Posterior vena cava (tissue), 2 donors: ENCODE measurements around the gene EYA4. TPM values are rescaled to one million over a fixed set of nuclear protein-coding genes. Genes with fewer than 3 reads are reported as not detected.

Experiments used
- DNase-seq: peaks from one replicate; pipeline ENCODE4 v3.0.0-alpha.2; 2020; ENCODE audit warnings: low spot score
- intact Hi-C, 2 donors: fragments of 100-400 bp; cut with DNase I; formaldehyde crosslinking; loops; one replicate each; pipeline versions ENCODE4 v1.14.1 to v1.14.2; 2022 to 2023
- total RNA-seq, 2 donors: library from RNA; stranded (reverse); fragmentation: NEBNext Ultra II Directional; extraction: Animal tissue kit (Norgen Biotek cat#: 25700); gene quantifications; one replicate each; pipeline ENCODE4 v1.2.1, GENCODE V29; 2021
- donor health status: DM: yes; HTN: yes; CAD: no.
- donor health status: DM: yes; HTN: yes; CAD: no.

The EYA4 gene
- total RNA-seq, 2 donors from 2014 or later, result 0.95 to 2.6 TPM

- intact Hi-C loops, result loop anchor here in 1 of 2 donors (1.0 kb wide), 1 partner anchor 32 kb away; no protein-coding TSS in a partner anchor
- DNase-seq, result no peak
These were observed 559 bp upstream of the EYA4 start for GRCh38 chr6:133240511-133241085.

- intact Hi-C loops, result no loop called here
- DNase-seq, result no peak
These were observed 912 bp downstream of the EYA4 start for GRCh38 chr6:133241901-133242636.

GRCh38 chr6:133242637-133243585, 1.8 kb downstream of the EYA4 start:
- intact Hi-C loops, result no loop called here
- DNase-seq, result no peak

- intact Hi-C loops, result no loop called here
- DNase-seq, result no peak
These were observed 2.7 kb downstream of the EYA4 start for GRCh38 chr6:133243723-133244305.

GRCh38 chr6:133244519-133244918, 3.4 kb downstream of the EYA4 start:
- DNase-seq, result no peak

GRCh38 chr6:133245007-133245406, 3.9 kb downstream of the EYA4 start:
- no peak for DNase-seq
- intact Hi-C loops, result no loop called here

More at GRCh38 chr6:133244519-133244918, 3.4 kb downstream of the EYA4 start:
- intact Hi-C loops, result no loop called here

GRCh38 chr6:133245422-133245903, 4.3 kb downstream of the EYA4 start:
- intact Hi-C loops, result no loop called here
- DNase-seq, result no peak

- intact Hi-C loops, result no loop called here
- DNase-seq, result no peak
These were observed 6.4 kb downstream of the EYA4 start for GRCh38 chr6:133247581-133247980.

- intact Hi-C loops, result no loop called here
- no peak for DNase-seq
These were observed 7.3 kb downstream of the EYA4 start for GRCh38 chr6:133248241-133249001.

- intact Hi-C loops, result no loop called here
- DNase-seq, result no peak
These were observed 10.5 kb downstream of the EYA4 start for GRCh38 chr6:133251688-133252087.

GRCh38 chr6:133254552-133255228, 13.5 kb downstream of the EYA4 start:
- DNase-seq, result no peak
- intact Hi-C loops, result no loop called here

GRCh38 chr6:133257545-133258105, 16.5 kb downstream of the EYA4 start:
- intact Hi-C loops, result no loop called here
- DNase-seq, result no peak

- DNase-seq, result no peak
- intact Hi-C loops, result no loop called here
These were observed 18.4 kb downstream of the EYA4 start for GRCh38 chr6:133259561-133259960.

GRCh38 chr6:133262804-133263203, 21.6 kb downstream of the EYA4 start:
- DNase-seq, result no peak
- intact Hi-C loops, result no loop called here

- intact Hi-C loops, result no loop called here
- no peak for DNase-seq
These were observed 23.9 kb downstream of the EYA4 start for GRCh38 chr6:133265066-133265465.

GRCh38 chr6:133266186-133266585, 25.0 kb downstream of the EYA4 start:
- intact Hi-C loops, result no loop called here
- no peak for DNase-seq

- intact Hi-C loops, result no loop called here
These were observed 27.5 kb downstream of the EYA4 start for GRCh38 chr6:133268621-133269020.

GRCh38 chr6:133274813-133275212, 33.7 kb downstream of the EYA4 start:
- DNase-seq, result no peak
- intact Hi-C loops, result no loop called here

More at GRCh38 chr6:133268621-133269020, 27.5 kb downstream of the EYA4 start:
- no peak for DNase-seq
